Jurkat, Clone E6-1 (cell line): ENCODE data around the gene SPATA33.
"Not testable (repeated sequence)": the region's sequence is repeated elsewhere in the genome, so short reads cannot be mapped to it uniquely, and the experiment has no call there.

ENCODE experiments used
- DNase-seq: peaks from one replicate; pipeline ENCODE4 v3.0.0-alpha.2; 2011; ENCODE audit warnings: low read depth, low spot score
- H3K4me3 ChIP-seq: 2 replicates; pipeline ENCODE4 v1.5.1; 2011; ENCODE audit warnings: mild to moderate bottlenecking, low read length, control low read depth, moderate library complexity

SPATA33 gene

GRCh38 chr16:89624777-89625761 lies 32.6 kb upstream of the SPATA33 start:
- no peak for DNase-seq
- H3K4me3 ChIP-seq: no peak overlapping the region

GRCh38 chr16:89629827-89630610 lies 27.6 kb upstream of the SPATA33 start:
- H3K4me3 ChIP-seq: no peak overlapping the region
- DNase-seq: no peak

- DNase-seq: no peak
- no peak overlapping the region for H3K4me3 ChIP-seq
Observed at GRCh38 chr16:89633064-89633631, 24.5 kb upstream of the SPATA33 start.

GRCh38 chr16:89634463-89635385 lies 22.9 kb upstream of the SPATA33 start:
- not testable (repeated sequence) for H3K4me3 ChIP-seq

GRCh38 chr16:89636663-89637062 lies 21.0 kb upstream of the SPATA33 start:
- H3K4me3 ChIP-seq: no peak overlapping the region
- no peak for DNase-seq

More at GRCh38 chr16:89634463-89635385, 22.9 kb upstream of the SPATA33 start:
- DNase-seq: not testable (repeated sequence)

GRCh38 chr16:89637379-89637778 lies 20.3 kb upstream of the SPATA33 start:
- H3K4me3 ChIP-seq: no peak overlapping the region
- DNase-seq: no peak

- no peak overlapping the region for H3K4me3 ChIP-seq
- no peak for DNase-seq
Observed at GRCh38 chr16:89638455-89638854, 19.2 kb upstream of the SPATA33 start.

- no peak overlapping the region for H3K4me3 ChIP-seq
- no peak for DNase-seq
Observed at GRCh38 chr16:89639385-89639784, 18.3 kb upstream of the SPATA33 start.

- H3K4me3 ChIP-seq: no peak overlapping the region
- DNase-seq: no peak
Observed at GRCh38 chr16:89641458-89642119, 16.0 kb upstream of the SPATA33 start.

GRCh38 chr16:89642574-89642973 lies 15.1 kb upstream of the SPATA33 start:
- no peak overlapping the region for H3K4me3 ChIP-seq
- DNase-seq: no peak

- no peak for DNase-seq
Observed at GRCh38 chr16:89643769-89644300, 13.8 kb upstream of the SPATA33 start.

GRCh38 chr16:89645122-89645521 lies 12.5 kb upstream of the SPATA33 start:
- no peak for DNase-seq
- H3K4me3 ChIP-seq: no peak overlapping the region

More at GRCh38 chr16:89643769-89644300, 13.8 kb upstream of the SPATA33 start:
- no peak overlapping the region for H3K4me3 ChIP-seq

- no peak for DNase-seq
- no peak overlapping the region for H3K4me3 ChIP-seq
Observed at GRCh38 chr16:89646270-89646669, 11.4 kb upstream of the SPATA33 start.

GRCh38 chr16:89646906-89647305 lies 10.7 kb upstream of the SPATA33 start:
- no peak for DNase-seq

GRCh38 chr16:89651584-89651983 lies 6.1 kb upstream of the SPATA33 start:
- H3K4me3 ChIP-seq: no peak overlapping the region
- DNase-seq: no peak

More at GRCh38 chr16:89646906-89647305, 10.7 kb upstream of the SPATA33 start:
- H3K4me3 ChIP-seq: no peak overlapping the region

GRCh38 chr16:89653656-89654295 lies 3.9 kb upstream of the SPATA33 start:
- DNase-seq: no peak
- no peak overlapping the region for H3K4me3 ChIP-seq

GRCh38 chr16:89655062-89655643 lies 2.5 kb upstream of the SPATA33 start:
- DNase-seq: no peak
- no peak overlapping the region for H3K4me3 ChIP-seq
